DMS79 (cell line): ENCODE measurements around the gene ABI2.
"Not testable (repeated sequence)": the region's sequence is repeated elsewhere in the genome, so short reads cannot be mapped to it uniquely, and the experiment has no call there.

ENCODE experiments used
- DNase-seq: peaks from one replicate; lab custom pipeline; 2025; lab: John Stamatoyannopoulos, UW

ABI2 gene

GRCh38 chr2:203354966-203355365, 26.8 kb downstream of the ABI2 start:
- no peak for DNase-seq

GRCh38 chr2:203359450-203359849, 31.3 kb downstream of the ABI2 start:
- no peak for DNase-seq

GRCh38 chr2:203360833-203361430, 32.7 kb downstream of the ABI2 start:
- DNase-seq: no peak

- DNase-seq: no peak
These were observed 33.3 kb downstream of the ABI2 start for GRCh38 chr2:203361495-203361894.

GRCh38 chr2:203361922-203362321, 33.7 kb downstream of the ABI2 start:
- DNase-seq: no peak

GRCh38 chr2:203366639-203367466, 38.7 kb downstream of the ABI2 start:
- DNase-seq: no peak

GRCh38 chr2:203372706-203373105, 44.5 kb downstream of the ABI2 start:
- not testable (repeated sequence) for DNase-seq

- DNase-seq: no peak
These were observed 48.0 kb downstream of the ABI2 start for GRCh38 chr2:203376173-203376572.

GRCh38 chr2:203379156-203379555, 51.0 kb downstream of the ABI2 start:
- no peak for DNase-seq

- DNase-seq: no peak
These were observed 54.8 kb downstream of the ABI2 start for GRCh38 chr2:203383038-203383437.

- not testable (repeated sequence) for DNase-seq
These were observed 60.0 kb downstream of the ABI2 start for GRCh38 chr2:203388153-203388552.

- no peak for DNase-seq
These were observed 66.5 kb downstream of the ABI2 start for GRCh38 chr2:203394519-203395227.

GRCh38 chr2:203395858-203396257, 67.7 kb downstream of the ABI2 start:
- no peak for DNase-seq

GRCh38 chr2:203396667-203397066, 68.5 kb downstream of the ABI2 start:
- DNase-seq: no peak

GRCh38 chr2:203399031-203399430, 70.8 kb downstream of the ABI2 start:
- DNase-seq: no peak

- DNase-seq: no peak
These were observed 72.8 kb downstream of the ABI2 start for GRCh38 chr2:203400805-203401585.

GRCh38 chr2:203404996-203405395, 76.8 kb downstream of the ABI2 start:
- no peak for DNase-seq

- no peak for DNase-seq
These were observed 79.3 kb downstream of the ABI2 start for GRCh38 chr2:203407496-203407895.

GRCh38 chr2:203412546-203413331, 84.5 kb downstream of the ABI2 start:
- DNase-seq: no peak

GRCh38 chr2:203413796-203414195, 85.6 kb downstream of the ABI2 start:
- DNase-seq: no peak

- DNase-seq: no peak
These were observed 90.1 kb downstream of the ABI2 start for GRCh38 chr2:203418271-203418670.
